IPS DF 4.7 (cell line): Measurements from ENCODE around the gene VSNL1.

ENCODE experiments used
- DNase-seq: peaks from one replicate; pipeline ENCODE4 v3.0.0-alpha.2; 2013; ENCODE audit warnings: low spot score; ENCODE audit errors: extremely low read depth

Gene VSNL1

DNA sequence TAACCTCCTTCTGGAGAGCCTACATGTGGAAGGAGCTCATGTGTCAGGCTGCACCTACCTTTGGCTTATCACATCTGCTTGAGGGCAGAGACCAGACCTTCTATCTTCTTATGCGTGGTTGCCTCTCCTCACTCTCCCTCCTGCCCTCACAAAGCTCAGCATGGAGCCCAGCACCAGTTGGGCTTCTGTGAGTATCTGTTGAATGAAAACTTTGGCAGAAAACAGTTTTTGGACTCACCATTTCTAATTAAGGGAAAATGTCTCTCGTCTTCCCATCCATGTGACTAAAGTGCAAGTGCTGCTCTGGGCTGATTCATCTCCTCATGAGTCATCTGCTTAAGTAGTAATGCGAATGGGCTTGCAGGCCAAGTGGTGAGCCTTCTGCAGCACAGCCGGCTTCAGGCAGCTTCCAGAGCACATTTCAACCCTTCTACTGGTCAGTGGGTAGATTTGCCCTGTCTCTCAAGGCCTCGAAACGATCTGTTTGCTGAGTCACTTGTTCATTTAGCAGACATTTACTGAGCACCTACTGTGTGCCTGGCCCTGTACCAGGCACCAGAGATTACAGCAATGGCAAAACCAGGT, 102.6 kb downstream of the VSNL1 start:
- DNase-seq, result no peak

DNA sequence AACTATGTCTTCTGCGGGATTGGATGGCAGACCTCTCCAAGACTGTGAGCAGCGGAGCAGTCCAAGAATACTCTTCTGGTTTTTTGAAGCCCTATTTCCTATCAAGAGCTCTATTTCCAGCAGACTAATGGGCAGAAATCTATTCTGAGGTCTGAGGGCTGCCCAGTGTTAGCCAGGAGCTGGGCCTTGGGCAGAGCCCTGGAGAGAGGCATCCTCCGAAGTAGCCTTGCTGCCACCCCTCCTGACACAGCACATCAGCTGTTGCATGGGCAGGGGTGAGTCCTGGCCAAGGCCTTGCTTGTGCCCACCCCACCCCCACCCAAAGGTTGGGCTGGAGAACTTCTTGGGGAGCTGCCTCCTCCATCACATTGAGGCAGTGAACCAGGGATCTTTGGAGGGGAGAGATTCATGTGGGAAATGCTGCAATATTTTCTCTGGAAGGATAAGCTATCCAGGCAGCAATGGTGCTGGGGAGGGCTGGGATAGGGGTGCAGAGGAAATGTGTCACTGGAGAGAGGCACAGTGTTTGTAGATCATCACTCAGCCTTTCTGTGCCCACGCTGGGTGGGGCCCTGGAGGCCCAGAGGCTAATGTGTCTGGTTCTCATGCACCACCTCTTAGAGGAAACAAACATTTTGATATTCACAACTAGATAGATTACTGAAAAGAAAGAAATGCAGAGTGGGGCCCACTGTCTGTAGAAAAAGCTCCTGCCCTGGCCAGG, 104.7 kb downstream of the VSNL1 start:
- DNase-seq, result no peak

DNA sequence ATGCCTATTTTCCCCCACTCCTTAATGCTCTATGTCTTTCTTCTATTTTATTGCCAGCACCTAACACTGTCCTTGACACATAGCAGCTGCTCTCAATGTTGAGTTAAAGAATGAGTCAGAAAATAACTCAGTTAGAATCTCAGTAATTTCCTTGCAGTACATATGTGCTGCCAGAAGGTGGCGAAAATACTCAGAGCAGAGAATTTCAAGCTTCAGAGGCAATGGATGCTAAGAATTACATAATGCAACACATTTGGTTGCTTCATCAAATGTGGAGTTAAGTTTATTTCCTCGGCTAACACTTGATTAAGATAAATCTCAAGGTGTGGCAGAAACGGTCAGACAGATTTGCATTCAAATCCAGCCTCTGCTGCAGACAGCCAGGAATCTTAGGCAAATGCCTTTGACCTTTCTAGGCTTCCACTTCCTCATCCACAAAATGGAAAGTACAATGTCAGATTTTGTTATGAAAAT, 105.6 kb downstream of the VSNL1 start:
- DNase-seq, result peak; percentile 25

DNA sequence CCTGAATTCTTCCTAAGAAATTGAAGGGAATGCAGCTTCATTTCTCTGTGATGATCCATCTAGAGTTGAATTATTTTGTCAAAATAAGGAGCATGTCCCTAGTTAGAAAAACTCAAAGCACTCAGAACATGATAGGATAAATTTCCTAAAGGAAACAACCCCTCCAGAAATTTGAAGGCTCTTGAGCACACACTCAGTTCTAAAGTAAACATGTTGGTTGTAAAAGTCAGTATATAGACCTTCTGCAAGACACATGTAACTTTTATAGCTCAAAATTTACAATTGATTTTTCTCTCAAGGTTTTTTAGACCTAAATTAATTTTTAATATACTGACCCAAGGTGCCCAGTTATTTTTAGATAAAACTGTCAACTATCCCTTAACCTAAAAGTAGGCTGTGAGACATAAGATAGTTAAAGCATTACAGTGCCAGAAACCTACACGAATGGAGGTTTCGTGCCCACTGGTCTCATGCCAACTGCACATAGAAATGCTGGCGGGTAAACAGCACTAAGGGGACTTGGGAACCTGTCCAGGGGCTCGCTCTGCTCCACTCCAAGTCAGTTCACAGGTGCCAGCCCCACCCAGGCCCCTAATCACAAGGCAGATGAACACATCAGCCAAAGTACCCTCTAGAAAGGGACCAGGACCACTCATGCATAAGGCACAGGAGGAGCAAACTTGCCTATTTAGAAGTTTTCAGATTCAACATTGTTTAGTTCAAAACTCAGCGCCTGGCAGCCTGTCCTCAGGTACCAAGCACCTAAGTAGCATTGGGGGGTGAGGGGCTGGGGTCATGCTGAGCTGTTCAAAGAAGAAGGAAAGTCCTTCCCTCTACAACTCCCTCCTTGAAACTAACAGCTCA, 106.6 kb downstream of the VSNL1 start:
- DNase-seq, result no peak

DNA sequence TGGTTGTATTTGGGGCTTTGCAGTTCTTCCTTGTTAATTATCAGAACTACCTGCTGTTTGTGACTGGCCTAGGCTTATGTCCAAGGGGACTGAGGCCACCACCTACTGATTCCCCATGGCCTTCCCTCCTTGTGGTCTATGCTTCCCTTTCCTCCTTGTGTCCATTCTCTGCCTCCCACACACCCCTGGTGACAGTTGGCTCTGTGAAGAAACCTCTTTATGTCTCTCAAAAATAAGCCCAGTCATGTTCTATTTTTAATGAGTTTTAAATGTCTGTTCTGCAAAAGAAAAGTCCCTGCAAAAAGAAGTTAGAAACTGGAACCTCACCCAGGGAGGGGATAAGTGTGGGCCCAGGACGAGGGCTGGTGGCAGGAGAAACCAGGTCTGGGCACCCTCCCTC, 108.1 kb downstream of the VSNL1 start:
- DNase-seq, result no peak

DNA sequence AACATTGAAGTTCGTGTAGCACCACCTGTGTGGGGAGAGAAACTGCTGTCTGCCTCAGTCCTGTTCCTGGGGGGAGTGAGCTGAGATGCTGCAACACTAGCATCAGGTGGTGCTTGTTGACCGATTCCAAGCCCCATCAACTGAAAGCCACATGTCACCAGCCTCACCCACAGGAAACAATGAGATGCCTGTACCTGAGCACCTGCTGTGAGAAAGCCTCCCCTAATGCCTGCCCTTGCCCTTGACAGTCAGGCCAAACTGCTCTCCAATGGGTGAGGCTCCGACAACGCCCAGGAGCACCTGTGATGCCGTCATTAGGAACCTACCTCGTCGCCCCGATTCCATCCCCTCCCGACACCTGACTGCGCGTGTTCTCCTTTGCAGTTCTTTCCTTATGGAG, 108.5 kb downstream of the VSNL1 start:
- no peak for DNase-seq

DNA sequence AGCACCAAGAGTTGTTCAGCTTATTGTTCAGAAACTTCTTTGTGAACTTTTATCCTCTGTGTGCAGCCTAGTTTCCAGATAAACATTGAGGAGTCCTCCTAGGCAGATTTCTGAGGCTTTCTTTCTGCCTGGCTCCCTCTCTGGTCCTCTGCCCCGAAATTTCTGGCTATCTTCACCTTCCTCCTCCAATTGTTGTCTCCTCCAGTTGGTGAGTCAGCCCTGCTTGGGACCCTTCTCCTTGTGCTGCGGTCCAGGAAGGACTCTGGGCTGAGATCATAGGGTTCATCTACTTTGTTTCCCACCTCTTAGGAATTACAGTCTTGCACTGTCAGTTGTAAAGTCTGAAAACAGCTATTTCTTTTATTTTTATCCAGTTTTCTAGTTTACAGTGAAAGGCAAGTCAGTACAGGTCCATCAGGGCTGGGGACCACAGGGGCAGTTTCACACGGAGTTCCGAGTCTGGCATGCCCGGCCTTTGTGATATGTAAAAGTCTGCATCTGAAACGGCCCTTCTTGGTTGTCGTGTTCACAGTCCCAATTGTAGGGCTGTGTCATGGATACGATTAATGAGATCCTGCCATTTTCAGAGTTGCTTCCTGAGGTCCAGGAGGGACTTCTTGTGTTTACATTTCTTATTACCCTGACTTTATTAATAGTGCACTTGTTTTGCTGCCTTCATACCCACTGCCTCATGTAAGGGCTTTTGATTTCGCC, 112.3 kb downstream of the VSNL1 start:
- no peak for DNase-seq

GRCh38 chr2:17657759-17658158, 117.3 kb downstream of the VSNL1 start:
- no peak for DNase-seq

DNA sequence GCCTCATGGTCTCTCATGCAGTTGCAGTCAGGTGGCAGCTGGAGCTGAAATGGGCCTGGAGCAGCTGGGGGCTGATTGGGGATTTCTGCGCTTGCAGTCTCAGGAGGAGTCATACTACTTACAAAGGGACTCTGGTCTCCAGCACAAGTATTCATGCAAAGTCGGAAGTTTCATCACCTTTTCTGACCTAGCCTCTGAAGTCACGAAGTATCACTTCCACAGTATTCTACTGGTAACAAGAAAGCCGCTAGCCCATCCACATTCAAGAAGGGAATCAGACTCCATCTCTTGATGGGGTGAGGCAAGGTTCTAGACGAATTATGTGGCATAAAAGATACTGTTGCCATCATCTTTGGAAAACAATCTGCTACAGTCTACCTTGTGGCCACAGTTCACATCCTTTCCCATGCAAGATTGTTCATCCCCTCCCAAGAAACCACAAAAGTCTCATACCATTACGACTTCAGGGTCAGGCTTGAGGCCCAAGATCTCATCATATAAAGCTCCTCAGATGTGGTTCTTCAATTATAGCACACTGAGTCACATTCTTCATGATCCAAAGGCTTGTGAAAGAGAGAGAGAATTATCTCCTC, 117.9 kb downstream of the VSNL1 start:
- DNase-seq, result no peak

- no peak for DNase-seq
Measured at GRCh38 chr2:17660219-17660618, 119.7 kb downstream of the VSNL1 start.

DNA sequence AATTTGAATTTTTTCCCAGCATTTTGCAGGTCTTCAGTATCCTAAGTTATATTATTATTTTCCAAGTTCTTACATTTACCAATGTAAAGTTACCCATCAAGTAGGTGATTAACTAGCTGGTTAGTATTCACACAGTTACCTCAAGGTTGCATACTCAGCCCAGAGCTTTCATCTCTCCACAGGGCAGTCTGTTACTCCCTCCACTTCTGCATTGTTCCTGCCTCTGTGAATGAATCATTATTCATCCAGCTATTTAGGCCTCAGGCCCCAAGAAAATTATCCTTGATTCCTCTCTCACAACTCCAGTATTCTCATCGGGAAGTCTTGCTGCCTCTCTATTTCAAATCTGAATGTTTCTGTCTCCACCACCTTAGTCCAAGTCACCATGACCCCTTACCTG, 121.0 kb downstream of the VSNL1 start:
- no peak for DNase-seq

GRCh38 chr2:17662723-17663122, 122.2 kb downstream of the VSNL1 start:
- DNase-seq, result no peak

- no peak for DNase-seq
Measured at GRCh38 chr2:17664534-17664933, 124.0 kb downstream of the VSNL1 start.

- DNase-seq, result no peak
Measured at GRCh38 chr2:17667898-17668297, 127.4 kb downstream of the VSNL1 start.

DNA sequence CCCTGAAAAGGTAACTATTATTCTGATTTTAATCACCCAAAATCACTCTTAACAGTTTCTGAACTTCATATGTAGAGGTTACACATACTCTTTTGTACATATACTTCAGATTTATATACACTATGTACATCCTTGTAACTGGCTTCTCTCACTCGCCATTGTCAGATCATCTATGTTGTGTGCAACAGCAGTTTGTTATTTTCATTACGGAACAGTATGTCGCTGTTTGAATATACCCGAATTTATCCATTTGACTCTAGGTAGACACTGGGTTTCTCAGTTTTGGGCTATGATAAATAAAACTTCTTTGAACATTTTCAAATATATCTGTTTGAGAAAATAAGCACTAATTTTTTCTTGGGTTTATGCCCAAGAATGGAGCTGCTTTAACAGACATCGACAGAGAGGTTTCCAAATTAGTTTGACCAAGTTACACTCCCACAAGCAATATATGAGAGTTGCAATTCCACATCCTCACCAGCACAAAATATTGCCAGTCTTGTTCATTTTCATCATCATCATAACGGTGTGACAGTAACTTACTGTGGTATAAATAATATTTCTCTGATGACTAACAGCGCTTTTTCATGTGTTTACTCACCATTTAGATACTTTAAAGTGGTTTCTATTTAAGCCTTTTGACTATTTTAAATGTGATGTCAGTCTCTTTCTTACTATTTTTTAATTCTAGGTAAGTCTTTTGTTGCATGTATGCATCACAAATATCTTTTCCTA, 132.3 kb downstream of the VSNL1 start:
- DNase-seq, result no peak

DNA sequence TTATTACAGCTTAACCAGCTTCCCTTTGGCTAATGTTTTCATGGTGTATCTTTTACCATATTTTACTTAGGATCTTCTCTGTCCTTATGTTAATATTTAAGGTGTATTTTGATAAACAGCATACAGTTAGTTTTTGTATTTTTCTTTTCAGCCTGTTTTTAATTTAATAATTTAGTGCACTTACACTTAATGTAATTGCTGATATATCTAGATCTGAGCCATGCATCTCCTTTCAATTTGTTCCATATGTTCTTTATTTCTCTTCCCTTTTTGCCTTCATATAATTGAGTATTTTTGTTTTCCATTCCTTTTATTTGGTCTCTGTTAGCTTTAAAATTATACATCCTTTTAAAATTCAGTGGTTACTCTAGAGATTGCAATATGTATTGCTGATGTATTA, 134.3 kb downstream of the VSNL1 start:
- no peak for DNase-seq

- DNase-seq, result no peak
Measured at GRCh38 chr2:17680119-17680518, 139.6 kb downstream of the VSNL1 start.

DNA sequence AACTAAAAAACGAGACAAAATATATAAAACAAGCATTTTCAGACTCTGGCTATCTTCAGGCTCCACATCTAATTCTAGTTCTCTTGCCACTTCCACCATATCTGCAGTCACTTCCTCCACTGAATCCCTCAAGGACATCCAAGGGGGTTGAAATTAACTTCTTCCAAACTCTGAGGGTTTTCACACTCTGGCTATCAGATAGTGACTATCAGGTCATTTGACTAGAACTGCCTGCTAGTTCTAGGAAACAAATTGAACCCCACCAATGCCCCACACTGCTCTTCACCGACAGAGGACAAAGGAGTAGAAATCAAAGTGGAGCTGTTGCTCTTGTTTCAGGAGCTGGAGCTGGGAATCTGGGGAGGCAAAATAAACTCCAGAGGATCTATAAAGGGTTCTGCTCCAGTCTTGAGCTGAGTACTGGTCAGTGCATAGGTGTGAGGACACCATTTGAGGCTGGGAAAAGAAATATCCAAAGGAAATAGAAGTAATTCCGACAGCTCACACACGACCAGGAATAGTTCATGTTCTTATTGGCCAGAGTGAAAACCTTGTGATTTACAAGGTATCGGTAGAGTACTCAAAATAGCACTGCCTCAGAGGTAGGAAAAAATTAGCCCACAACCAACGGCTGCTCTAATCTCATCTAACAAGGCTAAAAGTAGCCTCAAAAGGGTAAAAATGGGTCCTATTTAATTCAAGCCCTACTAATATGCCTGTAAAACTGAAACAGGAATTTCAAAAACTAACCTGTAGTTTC, 141.8 kb downstream of the VSNL1 start:
- DNase-seq, result no peak

GRCh38 chr2:17683981-17684380, 143.5 kb downstream of the VSNL1 start:
- DNase-seq, result no peak

- DNase-seq, result no peak
Measured at GRCh38 chr2:17688600-17688999, 148.1 kb downstream of the VSNL1 start.
